GM12878 (cell line): ENCODE results near the gene YBX2. TPM values are rescaled to one million over a fixed set of nuclear protein-coding genes. Genes with fewer than 3 reads are reported as not detected.
"Not testable (repeated sequence)": the region's sequence is repeated elsewhere in the genome, so short reads cannot be mapped to it uniquely, and the experiment has no call there.

Experiments
- ATAC-seq: fragments of 200-7000 bp; cut with Tn5 transposase; 3 replicates; pipeline ENCODE4 v1.9.1; 2020; ENCODE audit warnings: mild to moderate bottlenecking, moderate library complexity
- BruUV-seq: library from RNA; stranded (reverse); fragments of 400-500 nt; replicated peaks from 2 replicates; lab custom pipeline; 2021; lab: Mats Ljungman, UMichigan
- CTCF ChIA-PET: fragments of 300-600 bp; sonication (Branson Sonifier 250); formaldehyde crosslinking; extraction: SDS; loops from one replicate; lab custom pipeline; 2021; ENCODE audit warnings: inconsistent platforms; lab: Yijun Ruan, JAX
- POLR2A ChIA-PET: fragments of 350-600 bp; formaldehyde crosslinking; extraction: SDS; loops from one replicate; lab custom pipeline; 2021; ENCODE audit warnings: inconsistent platforms; lab: Charles Lee
- RAD21 ChIA-PET: fragments of 300-600 bp; sonication (Branson Sonifier 250); formaldehyde crosslinking; loops from one replicate; lab custom pipeline; 2023; ENCODE audit warnings: antibody characterized with exemption; ENCODE audit not compliant: unreplicated experiment; lab: Charles Lee
- SMC1A ChIA-PET: fragments of 300-600 bp; sonication (Branson Sonifier 250); formaldehyde crosslinking; loops from one replicate; lab custom pipeline; 2023; ENCODE audit not compliant: unreplicated experiment, uncharacterized antibody; lab: Charles Lee
- DNase-seq: peaks from one replicate; pipeline ENCODE4 v3.0.0-alpha.2; 2011; ENCODE audit warnings: low read depth, low spot score
- FAIRE-seq: peaks from 3 replicates; lab custom pipeline; 2011; peaks lifted over from hg19 to GRCh38; lab: Jason Lieb, UNC
- H2AFZ ChIP-seq: 2 replicates; pipeline ENCODE4 v1.6.0; 2011; ENCODE audit warnings: low read depth, low read length, control low read depth; ENCODE audit not compliant: control insufficient read depth
- H3K27ac ChIP-seq: 2 replicates; pipeline ENCODE4 v1.5.1; 2011; ENCODE audit warnings: control low read depth; ENCODE audit not compliant: control insufficient read depth, insufficient read depth
- H3K27me3 ChIP-seq, 2 experiments: replicated peaks in 1 of 2; 2 replicates each; pipeline versions ENCODE4 v1.6.0 to v1.6.1; 2011; ENCODE audit warnings: low read length in 1 of 2; ENCODE audit not compliant: control insufficient read depth in 2 of 2, insufficient read depth in 2 of 2
- H3K36me3 ChIP-seq, 2 experiments: 2 replicates each; pipeline ENCODE4 v1.5.1; 2011; ENCODE audit warnings: low read length in 1 of 2; ENCODE audit not compliant: control insufficient read depth in 2 of 2, insufficient read depth in 2 of 2
- H3K4me1 ChIP-seq: 2 replicates; pipeline ENCODE4 v1.6.1; 2011; ENCODE audit warnings: mild to moderate bottlenecking, low read length, moderate library complexity, mixed read lengths; ENCODE audit not compliant: control insufficient read depth, insufficient read depth
- H3K4me2 ChIP-seq: 2 replicates; pipeline ENCODE4 v1.6.0; 2011; ENCODE audit warnings: control low read depth; ENCODE audit not compliant: control insufficient read depth, insufficient read depth
- H3K4me3 ChIP-seq: fragments of 200-600 bp; sonication (generic); 2 replicates; pipeline ENCODE4 v1.5.1; 2016
- H3K79me2 ChIP-seq: 2 replicates; pipeline ENCODE4 v1.6.0; 2011; ENCODE audit warnings: low read length; ENCODE audit not compliant: control insufficient read depth, insufficient read depth
- H3K9ac ChIP-seq: 2 replicates; pipeline ENCODE4 v1.8.0; 2011; ENCODE audit warnings: low read length, control low read depth, mixed read lengths; ENCODE audit not compliant: control insufficient read depth, insufficient read depth
- H3K9me3 ChIP-seq: replicated peaks from 3 replicates; pipeline ENCODE4 v1.5.1; 2011; ENCODE audit warnings: mild to moderate bottlenecking, low read length; ENCODE audit not compliant: control insufficient read depth, insufficient read depth
- H4K20me1 ChIP-seq: 2 replicates; pipeline ENCODE4 v1.6.0; 2011; ENCODE audit not compliant: control insufficient read depth, insufficient read depth
- ATF7 ChIP-seq: fragments of 450-650 bp; IDR thresholded peaks from 2 replicates; pipeline ENCODE4 v1.6.1; 2016; ENCODE audit warnings: low read depth, mild to moderate bottlenecking
- BHLHE40 ChIP-seq, 2 experiments: fragments of 450-650 bp in 1 of 2; IDR thresholded peaks; 2 replicates each; pipeline ENCODE4 v1.6.1; 2011 to 2017; ENCODE audit warnings: low read depth in 2 of 2, borderline replicate concordance in 1 of 2, improper control_type of control experiment in 1 of 2, low read length in 1 of 2, mild to moderate bottlenecking in 1 of 2
- IKZF2 ChIP-seq, 2 experiments: fragments of 450-650 bp; IDR thresholded peaks; 2 replicates each; pipeline ENCODE4 v1.6.1; 2017; ENCODE audit warnings: mild to moderate bottlenecking in 2 of 2, moderate library complexity in 2 of 2
- MEF2B ChIP-seq: fragments of 450-650 bp; IDR thresholded peaks from 2 replicates; pipeline ENCODE4 v1.6.1; 2018; ENCODE audit warnings: mild to moderate bottlenecking, moderate library complexity; ENCODE audit not compliant: partially characterized antibody, poor library complexity, severe bottlenecking
- NBN ChIP-seq: fragments of 450-650 bp; IDR thresholded peaks from 2 replicates; pipeline ENCODE4 v1.6.1; 2016
- PBX3 ChIP-seq: IDR thresholded peaks from 2 replicates; pipeline ENCODE4 v1.6.1; 2011; ENCODE audit warnings: mild to moderate bottlenecking, low read depth, low read length, moderate library complexity; ENCODE audit not compliant: insufficient replicate concordance
- PML ChIP-seq: IDR thresholded peaks from 2 replicates; pipeline ENCODE4 v1.6.1; 2012; ENCODE audit warnings: low read length, inconsistent platforms
- POLR2AphosphoS5 ChIP-seq: IDR thresholded peaks from 2 replicates; pipeline ENCODE4 v1.6.1; 2011; ENCODE audit warnings: mild to moderate bottlenecking, low read length, inconsistent platforms
- PRDM15 ChIP-seq: fragments of 450-650 bp; formaldehyde crosslinking; IDR thresholded peaks from 2 replicates; pipeline ENCODE4 v1.4.0; 2020; ENCODE audit warnings: mild to moderate bottlenecking, moderate library complexity
- SMAD5 ChIP-seq: IDR thresholded peaks from 2 replicates; pipeline ENCODE4 v1.6.1; 2016; ENCODE audit warnings: antibody characterized with exemption, low read depth
- SPI1 ChIP-seq: IDR thresholded peaks from 2 replicates; pipeline ENCODE4 v1.6.1; 2011; ENCODE audit warnings: low read depth, mild to moderate bottlenecking, low read length, moderate library complexity, borderline replicate concordance; ENCODE audit not compliant: insufficient read depth
- TAF1 ChIP-seq: IDR thresholded peaks from 2 replicates; pipeline ENCODE4 v1.6.1; 2011; ENCODE audit warnings: mild to moderate bottlenecking, low read depth, low read length, borderline replicate concordance
- USF2 ChIP-seq: IDR thresholded peaks from 2 replicates; pipeline ENCODE4 v1.6.1; 2011; ENCODE audit warnings: low read depth, low read length, improper control_type of control experiment, borderline replicate concordance
- ZBTB4 ChIP-seq: fragments of 450-650 bp; formaldehyde crosslinking; IDR thresholded peaks from 2 replicates; pipeline ENCODE4 v1.4.0; 2022; ENCODE audit warnings: mild to moderate bottlenecking, moderate library complexity
- WGBS: methylation state at CpG from one replicate; pipeline ENCODE4 v1.1.6; 2016; ENCODE audit warnings: low lambda C conversion rate; ENCODE audit not compliant: insufficient replicate concordance, insufficient coverage; ENCODE audit errors: missing lambda C conversion rate; 5-methylcytosine and 5-hydroxymethylcytosine counted together
- in situ Hi-C: fragments of 300-500 bp; cut with MboI; formaldehyde crosslinking; loops from 9 replicates; pipeline ENCODE4 v1.14.3; 2018; ENCODE audit warnings: mixed read lengths
- intact Hi-C: fragments of 100-400 bp; cut with micrococcal nuclease; formaldehyde crosslinking; loops from one replicate; pipeline ENCODE4 v1.14.2; 2022; ENCODE audit not compliant: unreplicated experiment
- polyA plus RNA-seq, 11 experiments: library from polyadenylated mRNA; depleted of rRNA in 4 of 11; unstranded in 6 of 11; stranded (reverse) in 5 of 11; fragments of >200 nt; fragmentation: Nextera tagmentation in 4 of 11; fragmentation: Illumina TruSeq in 1 of 11; extraction: Ambion mirVana in 4 of 11; extraction: Trizol in 1 of 11; gene quantifications; 1 replicate in 1 of 11; 2 replicates in 10 of 11; pipeline versions ENCODE4 v1.2.1 to v1.2.3, GENCODE V29; 2011 to 2016; ENCODE audit warnings: inconsistent platforms in 2 of 11, missing spikeins in 2 of 11, low read depth in 1 of 11
- total RNA-seq, 4 experiments: library from RNA; depleted of rRNA in 3 of 4; stranded (reverse); fragments of >200 nt in 3 of 4; fragmentation: Illumina TruSeq in 1 of 4; extraction: Trizol in 1 of 4; gene quantifications; 2 replicates each; pipeline versions ENCODE4 v1.2.1 to v1.2.3, GENCODE V29; 2013 to 2021

Gene YBX2
- total and polyA plus RNA-seq, 10 of the 15 experiments (the other 5 are each of a cell fraction or from before 2014, with no cell fraction given) = not detected

DNA sequence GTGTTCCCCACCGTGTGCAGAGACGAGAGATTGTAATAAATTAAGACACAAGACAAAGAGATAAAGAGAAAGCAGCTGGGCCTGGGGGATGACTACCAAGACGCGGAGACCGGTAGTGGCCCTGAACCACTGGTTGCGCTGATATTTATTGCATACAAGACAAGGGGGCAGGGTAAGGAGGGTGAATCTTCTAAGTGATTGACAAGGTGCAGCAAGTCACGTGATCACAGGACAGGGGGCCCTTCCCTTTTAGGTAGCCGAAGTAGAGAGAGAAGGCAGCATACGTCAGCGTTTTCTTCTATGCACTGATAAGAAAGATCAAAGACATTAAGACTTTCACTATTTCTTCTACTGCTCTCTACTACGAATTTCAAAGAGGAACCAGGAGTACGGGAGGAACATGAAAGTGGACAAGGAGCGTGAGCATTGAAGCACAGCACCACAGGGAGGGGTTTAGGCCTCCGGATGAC is 38.2 kb upstream of the YBX2 start:
- in situ Hi-C loops, ATAC-seq, BruUV-seq, H3K9me3 ChIP-seq, SMC1A ChIA-PET, POLR2A ChIA-PET, DNase-seq, H3K27me3 ChIP-seq, H4K20me1 ChIP-seq, H3K36me3 ChIP-seq, intact Hi-C loops, RAD21 ChIA-PET: not testable (repeated sequence)
- peak overlapping the region; percentile 79 for H3K27ac ChIP-seq
- CTCF ChIA-PET = interaction anchor here (1.4 kb wide), 1 partner anchor 228 kb away, joined by 3 read pairs; no protein-coding TSS in a partner anchor
- peak overlapping the region; percentile 48; the same call in 1 of the 2 replicates for H3K9ac ChIP-seq
- peak overlapping the region; percentile 85 for H3K4me2 ChIP-seq
- H3K4me1 ChIP-seq = peaks cover 38% of the 10 kb centered on the region
- 2% methylated on average over 14 of the region's 14 CpGs for WGBS
- H2AFZ ChIP-seq = peak overlapping the region; percentile 11; the same call in 1 of the 2 replicates
- peak; percentile 82 for FAIRE-seq
- H3K79me2 ChIP-seq = peaks cover 31% of the 10 kb centered on the region
- peak overlapping the region; percentile 54; the same call in 1 of the 2 replicates for H3K4me3 ChIP-seq
- TF ChIP-seq PBX3 (peak; percentile 67), PRDM15 (0 out of 2 replicates have a peak, but pooled peaks have one; percentile 37), POLR2AphosphoS5 (peak; percentile 72), MEF2B (peak; percentile 45), PML (0 out of 2 replicates have a peak, but pooled peaks have one; percentile 37), BHLHE40 (IDR thresholded peaks at IDR 0.05; ENCODE audit: borderline replicate concordance in 1 of 2, low read depth in 2 of 2, low read length in 1 of 2) (peak; percentile 15 to 93; a peak in 2 of 4 replicates), IKZF2 (IDR thresholded peaks at IDR 0.05) (peak; percentile 61 to 63; a peak in 3 of 4 replicates), TAF1 (0 out of 2 replicates have a peak, but pooled peaks have one; percentile 11), ATF7 (peak; percentile 62; the same call in 1 of the 2 replicates), SPI1 (peak; percentile 46; the same call in 1 of the 2 replicates), NBN (0 out of 2 replicates have a peak, but pooled peaks have one; percentile 47), USF2 (peak; percentile 40; the same call in 1 of the 2 replicates), SMAD5 (peak; percentile 73), ZBTB4 (CRISPR knock-in tag) (peak; percentile 84; the same call in 1 of the 2 replicates)
